Measurements from ENCODE around the gene SERPINE1. TPM values are rescaled to one million over a fixed set of nuclear protein-coding genes. Genes with fewer than 3 reads are reported as not detected.

SERPINE1 gene
- total RNA-seq, 1 donor = 921 TPM

GRCh38 chr7:101133621-101134398, 6.9 kb downstream of the SERPINE1 start:
- no peak overlapping the region for H3K4me3 ChIP-seq (ENCODE audit: low read depth, low read length)
- no peak for TF ChIP-seq CTCF (IDR thresholded peaks at IDR 0.05; ENCODE audit: insufficient read depth, low read depth, low read length)
- peak; percentile 65 for DNase-seq (ENCODE audit: low read depth)

GRCh38 chr7:101134399-101134980, 7.6 kb downstream of the SERPINE1 start:
- no peak for TF ChIP-seq CTCF (IDR thresholded peaks at IDR 0.05; ENCODE audit: insufficient read depth, low read depth, low read length)
- H3K4me3 ChIP-seq (ENCODE audit: low read depth, low read length) = no peak overlapping the region
- peak; percentile 67 for DNase-seq (ENCODE audit: low read depth)

- DNase-seq (ENCODE audit: low read depth) = no peak
- no peak overlapping the region for H3K4me3 ChIP-seq (ENCODE audit: low read depth, low read length)
- TF ChIP-seq CTCF (IDR thresholded peaks at IDR 0.05; ENCODE audit: insufficient read depth, low read depth, low read length) = no peak
These were observed 10.8 kb downstream of the SERPINE1 start for GRCh38 chr7:101137651-101138212.

- H3K4me3 ChIP-seq (ENCODE audit: low read depth, low read length) = no peak overlapping the region
- TF ChIP-seq CTCF (IDR thresholded peaks at IDR 0.05; ENCODE audit: insufficient read depth, low read depth, low read length) = peak; percentile 69
These were observed 11.4 kb downstream of the SERPINE1 start for GRCh38 chr7:101138213-101138870.

GRCh38 chr7:101140339-101140699, 13.4 kb downstream of the SERPINE1 start:
- no peak for DNase-seq (ENCODE audit: low read depth)
- no peak overlapping the region for H3K4me3 ChIP-seq (ENCODE audit: low read depth, low read length)
- no peak for TF ChIP-seq CTCF (IDR thresholded peaks at IDR 0.05; ENCODE audit: insufficient read depth, low read depth, low read length)

More at GRCh38 chr7:101138213-101138870, 11.4 kb downstream of the SERPINE1 start:
- peak; percentile 97 for DNase-seq (ENCODE audit: low read depth)

GRCh38 chr7:101140746-101141382, 14.0 kb downstream of the SERPINE1 start:
- DNase-seq (ENCODE audit: low read depth) = no peak
- TF ChIP-seq CTCF (IDR thresholded peaks at IDR 0.05; ENCODE audit: insufficient read depth, low read depth, low read length) = no peak

More at GRCh38 chr7:101140746-101141382, 14.0 kb downstream of the SERPINE1 start:
- no peak overlapping the region for H3K4me3 ChIP-seq (ENCODE audit: low read depth, low read length)

Data from fibroblast of villous mesenchyme (primary cell).